ENCODE data around the gene C5AR1.

- TF ChIP-seq CTCF (IDR thresholded peaks at IDR 0.05): no peak
- TF ChIP-seq POLR2A (IDR thresholded peaks at IDR 0.05): no peak
These were observed 42.3 kb upstream of the C5AR1 start for GRCh38 chr19:47267350-47267759.

Measured in testis (tissue), 2 donors.